Activated CD8-positive, alpha-beta T cell treated with anti-CD3 and anti-CD28 coated beads for 36 hours (primary cell): ENCODE measurements around the gene APBA1. TPM values are rescaled to one million over a fixed set of nuclear protein-coding genes. Genes with fewer than 3 reads are reported as not detected.

Experiments
- ATAC-seq: fragments of 200-7000 bp; cut with Tn5 transposase; one replicate; pipeline ENCODE4 v1.10.0; 2021; ENCODE audit warnings: mild to moderate bottlenecking, moderate library complexity
- CTCF ChIA-PET: fragments of 350-600 bp; sonication (Branson Sonifier 250); formaldehyde crosslinking; loops from one replicate; lab custom pipeline; 2021; ENCODE audit warnings: antibody characterized with exemption; lab: Charles Lee
- POLR2A ChIA-PET: fragments of 350-600 bp; sonication (Branson Sonifier 250); formaldehyde crosslinking; loops from one replicate; lab custom pipeline; 2021; ENCODE audit warnings: antibody characterized with exemption; lab: Charles Lee
- DNase-seq: peaks from one replicate; pipeline ENCODE4 v3.0.0-alpha.2; 2020
- H3K27ac Mint-ChIP-seq: one replicate; pipeline ENCODE4 v1.8.0; 2021; ENCODE audit warnings: mild to moderate bottlenecking, mixed read lengths
- H3K27me3 Mint-ChIP-seq: one replicate; pipeline ENCODE4 v1.8.0; 2021; ENCODE audit warnings: mixed read lengths
- H3K36me3 Mint-ChIP-seq: one replicate; pipeline ENCODE4 v1.8.0; 2021; ENCODE audit warnings: low read depth, mixed read lengths
- H3K4me1 Mint-ChIP-seq: one replicate; pipeline ENCODE4 v1.8.0; 2021; ENCODE audit warnings: low read depth, mixed read lengths
- H3K4me3 Mint-ChIP-seq: one replicate; pipeline ENCODE4 v1.8.0; 2021; ENCODE audit warnings: mild to moderate bottlenecking, moderate library complexity, mixed read lengths
- H3K9me3 Mint-ChIP-seq: one replicate; pipeline ENCODE4 v1.8.0; 2021; ENCODE audit warnings: mixed read lengths
- CTCF ChIP-seq: fragments of 200-600 bp; IDR thresholded peaks from one replicate; pipeline ENCODE4 v1.8.0; 2022; ENCODE audit warnings: antibody characterized with exemption, mild to moderate bottlenecking
- intact Hi-C: fragments of 100-400 bp; cut with micrococcal nuclease; formaldehyde crosslinking; loops from one replicate; pipeline ENCODE4 v1.10.0; 2022
- total RNA-seq, 2 experiments: library from RNA; stranded (reverse); gene quantifications; one replicate each; pipeline ENCODE4 v1.2.3, GENCODE V29; 2021

APBA1 gene
- total RNA-seq, 2 experiments from 2014 or later, result 0.07 TPM; not detected in 1

DNA sequence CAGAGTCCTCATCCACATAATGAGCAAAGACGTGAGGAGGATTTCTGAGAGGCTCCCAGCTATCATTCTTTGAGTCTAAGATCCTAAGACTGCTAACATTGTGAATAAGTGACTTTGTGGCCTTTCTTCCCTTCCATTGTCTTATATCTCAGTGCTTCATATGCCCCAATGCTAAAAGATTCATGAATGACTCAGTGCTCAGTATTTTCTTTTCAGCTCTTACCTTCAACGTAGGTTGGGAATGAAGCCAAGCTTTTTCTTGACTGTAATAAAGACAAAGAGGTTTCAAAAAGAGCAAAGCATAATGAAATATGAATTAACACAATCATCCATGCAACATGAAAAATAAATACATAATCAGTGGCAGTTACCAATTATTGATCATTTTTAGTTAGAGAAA, 200.7 kb downstream of the APBA1 start:
- intact Hi-C loops, result no loop called here
- ChIA-PET POLR2A (no interaction called here), CTCF (interaction anchor here (1.8 kb wide), 1 partner anchor 12 kb away, joined by 3 read pairs; no protein-coding TSS in a partner anchor)
- no peak for DNase-seq
- Mint-ChIP-seq H3K9me3 (no peaks in the 10 kb centered on the region), H3K27ac (no peak overlapping the region), H3K4me1 (peaks cover 7% of the 10 kb centered on the region), H3K36me3 (no peaks in the 10 kb centered on the region), H3K27me3 (peaks cover 5% of the 10 kb centered on the region), H3K4me3 (no peak overlapping the region)
- ATAC-seq, result no peak
- no peak for TF ChIP-seq CTCF

DNA sequence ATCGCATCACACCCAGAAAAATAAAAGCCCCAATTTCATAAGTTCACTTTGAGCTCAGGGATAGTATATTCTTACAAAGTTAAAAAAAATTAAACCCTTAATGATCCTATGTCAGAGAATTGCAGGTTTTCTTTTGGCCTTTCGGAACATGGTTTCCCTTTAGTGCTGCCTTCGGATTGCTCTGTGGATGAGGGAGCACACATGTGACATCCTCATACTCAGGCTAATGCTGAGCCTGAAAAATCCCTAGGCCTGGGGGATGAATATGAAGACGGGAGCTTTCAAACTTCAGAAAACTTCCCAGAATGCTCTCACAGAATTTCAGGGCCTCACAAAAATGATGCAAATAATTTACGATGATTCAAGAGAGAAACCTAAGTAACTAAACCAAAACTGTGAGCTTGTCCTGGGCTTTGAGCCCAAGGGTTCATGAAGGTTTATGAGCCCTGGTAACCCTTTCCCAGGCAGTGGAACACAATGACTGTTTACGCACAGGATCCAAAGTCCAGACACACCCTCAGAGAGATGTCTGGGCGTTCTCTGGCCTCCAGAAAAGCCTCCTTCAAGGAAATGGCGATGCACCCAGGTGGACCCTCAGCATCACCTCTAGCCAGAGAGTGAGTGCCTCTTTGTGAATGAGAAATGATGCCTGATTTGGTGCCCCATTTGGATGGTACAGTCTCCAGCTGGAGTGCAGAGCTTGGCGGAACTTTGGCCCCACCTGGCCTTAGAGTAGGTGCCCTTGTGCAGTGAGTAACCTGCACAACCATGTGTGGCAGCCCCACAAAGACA, 201.8 kb downstream of the APBA1 start:
- no peaks in the 10 kb centered on the region for H3K36me3 Mint-ChIP-seq
- H3K27me3 Mint-ChIP-seq, result peaks cover 3% of the 10 kb centered on the region
- no peak overlapping the region for H3K27ac Mint-ChIP-seq
- ChIA-PET CTCF (no interaction called here), POLR2A (no interaction called here)
- no peak overlapping the region for H3K4me3 Mint-ChIP-seq
- ATAC-seq (no peak), DNase-seq (no peak)
- no peaks in the 10 kb centered on the region for H3K9me3 Mint-ChIP-seq
- TF ChIP-seq CTCF, result no peak
- intact Hi-C loops, result no loop called here
- peaks cover 4% of the 10 kb centered on the region for H3K4me1 Mint-ChIP-seq

DNA sequence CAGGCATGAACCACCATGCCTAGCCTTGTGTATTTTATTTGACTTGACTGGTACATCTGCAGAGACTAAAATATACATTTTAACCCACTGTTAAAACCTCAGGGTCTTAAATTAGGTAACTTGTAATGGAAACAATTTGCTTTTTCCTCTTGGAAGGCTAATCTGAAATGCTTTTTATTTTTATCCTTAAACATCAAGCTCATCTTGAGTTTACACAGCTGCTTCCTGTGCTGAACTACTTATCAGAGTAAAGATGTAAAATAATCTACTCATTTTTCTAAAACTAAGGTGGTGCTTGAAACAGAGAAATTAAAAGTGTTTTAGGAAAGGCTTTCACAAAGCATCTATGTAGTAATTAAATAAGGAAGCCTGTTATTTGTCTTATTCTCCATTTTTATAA, 203.0 kb downstream of the APBA1 start:
- intact Hi-C loops, result no loop called here
- no peaks in the 10 kb centered on the region for H3K4me1 Mint-ChIP-seq
- CTCF ChIA-PET, result no interaction called here
- H3K4me3 Mint-ChIP-seq, result no peak overlapping the region
- DNase-seq (no peak), ATAC-seq (no peak)
- no peak overlapping the region for H3K27ac Mint-ChIP-seq
- TF ChIP-seq CTCF, result no peak
- POLR2A ChIA-PET, result no interaction called here
- H3K36me3 Mint-ChIP-seq, result no peaks in the 10 kb centered on the region
- peaks cover 3% of the 10 kb centered on the region for H3K27me3 Mint-ChIP-seq
- no peaks in the 10 kb centered on the region for H3K9me3 Mint-ChIP-seq

GRCh38 chr9:69468380-69468779, 203.8 kb downstream of the APBA1 start:
- H3K27me3 Mint-ChIP-seq, result peaks cover 3% of the 10 kb centered on the region
- no peak overlapping the region for H3K4me3 Mint-ChIP-seq
- DNase-seq, result no peak
- intact Hi-C loops, result no loop called here
- no peak overlapping the region for H3K27ac Mint-ChIP-seq
- no peaks in the 10 kb centered on the region for H3K36me3 Mint-ChIP-seq
- no peak for ATAC-seq
- H3K9me3 Mint-ChIP-seq, result no peaks in the 10 kb centered on the region
- ChIA-PET CTCF (no interaction called here), POLR2A (no interaction called here)
- no peak for TF ChIP-seq CTCF
- no peaks in the 10 kb centered on the region for H3K4me1 Mint-ChIP-seq

DNA sequence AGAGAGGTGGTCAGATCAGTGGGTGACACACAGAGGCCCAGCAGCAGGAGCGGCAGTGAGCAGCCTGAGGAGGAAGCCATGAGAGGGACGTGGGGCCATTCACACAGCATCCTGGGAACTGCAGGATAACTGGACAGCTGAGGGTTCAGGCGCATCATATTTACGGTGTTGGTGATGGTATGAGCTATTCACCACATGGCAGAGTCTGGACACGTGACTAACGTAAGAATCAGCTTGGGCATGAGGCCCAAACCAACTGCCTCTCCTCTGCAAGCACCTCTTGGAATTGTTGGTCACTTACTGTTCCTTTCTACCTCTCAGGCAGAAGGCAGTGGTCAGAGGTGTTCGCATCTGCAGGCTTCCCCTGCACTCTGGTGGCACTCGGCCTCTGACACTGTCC, 206.0 kb downstream of the APBA1 start:
- ATAC-seq, result no peak
- Mint-ChIP-seq H3K27ac (no peak overlapping the region), H3K4me3 (no peak overlapping the region), H3K27me3 (no peaks in the 10 kb centered on the region), H3K36me3 (no peaks in the 10 kb centered on the region), H3K4me1 (no peaks in the 10 kb centered on the region), H3K9me3 (no peaks in the 10 kb centered on the region)
- intact Hi-C loops, result no loop called here
- ChIA-PET POLR2A (no interaction called here), CTCF (no interaction called here)
- no peak for TF ChIP-seq CTCF
- no peak for DNase-seq
